MCF 10A (cell line): ENCODE data around the gene BRIX1. TPM values are rescaled to one million over a fixed set of nuclear protein-coding genes. Genes with fewer than 3 reads are reported as not detected.

ENCODE experiments used
- BruUV-seq: library from RNA; stranded (reverse); fragments of 400-500 nt; replicated peaks from 2 replicates; lab custom pipeline; 2021; lab: Mats Ljungman, UMichigan
- CTCF ChIA-PET: fragments of 300-600 bp; sonication (Branson Sonifier 250); formaldehyde crosslinking; extraction: SDS; loops from one replicate; lab custom pipeline; 2021; ENCODE audit warnings: antibody characterized with exemption, inconsistent platforms; lab: Yijun Ruan, JAX
- POLR2A ChIA-PET: fragments of 300-600, 350-650 bp; sonication (Branson Sonifier 250); formaldehyde crosslinking; extraction: SDS; loops from one replicate; lab custom pipeline; 2020; ENCODE audit warnings: antibody characterized with exemption, inconsistent platforms; lab: Yijun Ruan, JAX
- DNase-seq: peaks from one replicate; pipeline ENCODE4 v3.0.0-alpha.2; 2018; ENCODE audit not compliant: unreplicated experiment
- H3K27ac Mint-ChIP-seq: one replicate; pipeline ENCODE4 v1.8.0; 2022; ENCODE audit warnings: mild to moderate bottlenecking, low read depth, mixed read lengths; ENCODE audit not compliant: unreplicated experiment
- H3K27me3 Mint-ChIP-seq: one replicate; pipeline ENCODE4 v1.8.0; 2022; ENCODE audit warnings: mixed read lengths; ENCODE audit not compliant: insufficient read depth, unreplicated experiment
- H3K36me3 Mint-ChIP-seq: one replicate; pipeline ENCODE4 v1.8.0; 2022; ENCODE audit warnings: mild to moderate bottlenecking, moderate library complexity, mixed read lengths; ENCODE audit not compliant: insufficient read depth, unreplicated experiment
- H3K4me1 Mint-ChIP-seq: one replicate; pipeline ENCODE4 v1.8.0; 2022; ENCODE audit warnings: mixed read lengths; ENCODE audit not compliant: insufficient read depth, unreplicated experiment
- H3K4me3 Mint-ChIP-seq: one replicate; pipeline ENCODE4 v1.8.0; 2022; ENCODE audit warnings: mild to moderate bottlenecking, moderate library complexity, mixed read lengths; ENCODE audit not compliant: unreplicated experiment
- H3K9me3 Mint-ChIP-seq: one replicate; pipeline ENCODE4 v1.8.0; 2022; ENCODE audit warnings: mixed read lengths; ENCODE audit not compliant: unreplicated experiment
- intact Hi-C: fragments of 100-400 bp; cut with micrococcal nuclease; formaldehyde crosslinking; loops from 2 replicates; pipeline ENCODE4 v1.14.1; 2022
- total RNA-seq: library from RNA; stranded (reverse); gene quantifications from 2 replicates; pipeline ENCODE4 v1.2.3, GENCODE V29; 2022
- TF ChIP-seq, protein P1 (sequence below): fragments of 200-600 bp; IDR thresholded peaks from one replicate; pipeline ENCODE4 v1.8.0; 2022; ENCODE audit warnings: antibody characterized with exemption, mild to moderate bottlenecking; ENCODE audit not compliant: unreplicated experiment

BRIX1 gene
- total RNA-seq, 1 experiment from 2014 or later, result 50.8 TPM

DNA sequence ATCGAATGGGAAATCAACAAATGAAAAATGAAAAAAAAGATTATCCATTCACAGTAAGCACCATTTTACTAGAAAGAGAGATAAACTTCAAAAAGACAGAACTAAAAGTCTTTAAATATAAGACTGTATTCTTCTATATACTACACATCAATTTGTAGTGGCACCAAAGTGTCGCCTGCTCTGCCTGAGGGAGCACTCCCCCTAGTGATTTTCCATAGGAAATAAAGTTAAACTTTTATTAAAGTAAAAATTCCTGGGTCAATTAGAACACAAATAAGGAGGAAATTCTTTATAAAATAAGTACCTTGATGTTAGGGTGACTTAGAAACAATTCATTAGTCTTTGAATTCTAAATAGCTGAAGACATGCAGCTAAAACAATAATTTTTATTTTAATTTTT is 9.9 kb upstream of the BRIX1 start:
- TF ChIP-seq, protein P1, sequence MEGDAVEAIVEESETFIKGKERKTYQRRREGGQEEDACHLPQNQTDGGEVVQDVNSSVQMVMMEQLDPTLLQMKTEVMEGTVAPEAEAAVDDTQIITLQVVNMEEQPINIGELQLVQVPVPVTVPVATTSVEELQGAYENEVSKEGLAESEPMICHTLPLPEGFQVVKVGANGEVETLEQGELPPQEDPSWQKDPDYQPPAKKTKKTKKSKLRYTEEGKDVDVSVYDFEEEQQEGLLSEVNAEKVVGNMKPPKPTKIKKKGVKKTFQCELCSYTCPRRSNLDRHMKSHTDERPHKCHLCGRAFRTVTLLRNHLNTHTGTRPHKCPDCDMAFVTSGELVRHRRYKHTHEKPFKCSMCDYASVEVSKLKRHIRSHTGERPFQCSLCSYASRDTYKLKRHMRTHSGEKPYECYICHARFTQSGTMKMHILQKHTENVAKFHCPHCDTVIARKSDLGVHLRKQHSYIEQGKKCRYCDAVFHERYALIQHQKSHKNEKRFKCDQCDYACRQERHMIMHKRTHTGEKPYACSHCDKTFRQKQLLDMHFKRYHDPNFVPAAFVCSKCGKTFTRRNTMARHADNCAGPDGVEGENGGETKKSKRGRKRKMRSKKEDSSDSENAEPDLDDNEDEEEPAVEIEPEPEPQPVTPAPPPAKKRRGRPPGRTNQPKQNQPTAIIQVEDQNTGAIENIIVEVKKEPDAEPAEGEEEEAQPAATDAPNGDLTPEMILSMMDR, result peak; percentile 34
- ChIA-PET CTCF (interaction anchor here (0.6 to 16.7 kb wide), 9 partner anchors 9 to 436 kb away, joined by 3 to 468 read pairs (median 6); partner anchors contain the start of genes BRIX1 and RAD1), POLR2A (interaction anchor here (0.6 to 4.6 kb wide), 2 partner anchors 10 to 319 kb away, joined by 3 to 27 read pairs; partner anchors contain the start of genes BRIX1 and RAD1)
- intact Hi-C loops, result no loop called here
- no TSS peak for BruUV-seq
- no peak overlapping the region for H3K27ac Mint-ChIP-seq
- H3K9me3 Mint-ChIP-seq, result no peaks in the 10 kb centered on the region
- H3K4me3 Mint-ChIP-seq, result no peak overlapping the region
- peaks cover 20% of the 10 kb centered on the region for H3K36me3 Mint-ChIP-seq
- no peaks in the 10 kb centered on the region for H3K27me3 Mint-ChIP-seq
- H3K4me1 Mint-ChIP-seq, result no peaks in the 10 kb centered on the region
- peak; percentile 18 for DNase-seq

DNA sequence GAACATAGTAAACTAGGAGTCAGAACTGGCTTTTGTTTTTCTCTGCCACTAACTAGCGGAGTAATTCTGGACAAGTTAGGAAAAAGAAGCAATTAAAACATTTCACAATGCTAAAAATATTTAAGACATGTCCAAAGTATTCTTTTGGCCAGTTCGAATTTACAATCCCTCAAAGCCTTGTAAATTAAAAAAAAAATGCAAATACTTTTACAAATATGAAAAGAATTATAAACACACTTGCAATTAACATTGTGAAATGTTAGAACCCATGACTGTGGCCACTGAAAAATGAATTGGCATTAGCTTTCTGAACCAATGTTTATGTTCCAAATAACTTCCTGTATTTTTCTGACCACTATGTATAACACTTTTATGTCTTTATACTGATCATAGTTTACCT is 2.4 kb upstream of the BRIX1 start:
- Mint-ChIP-seq H3K36me3 (peaks cover 30% of the 10 kb centered on the region), H3K27ac (no peak overlapping the region), H3K27me3 (no peaks in the 10 kb centered on the region), H3K9me3 (no peaks in the 10 kb centered on the region), H3K4me3 (no peak overlapping the region), H3K4me1 (peaks cover 12% of the 10 kb centered on the region)
- TF ChIP-seq, protein P1, result no peak
- no TSS peak for BruUV-seq
- no peak for DNase-seq
- ChIA-PET POLR2A (interaction anchor here (0.6 to 0.9 kb wide), 3 partner anchors 26 to 1546 kb away, joined by 3 read pairs; no protein-coding TSS in a partner anchor), CTCF (interaction anchor here (0.7 to 2.0 kb wide), 2 partner anchors 15 to 915 kb away, joined by 3 to 11 read pairs; no protein-coding TSS in a partner anchor)
- intact Hi-C loops, result loop anchor here (2.0 to 10.0 kb wide), 2 partner anchors 304 to 1468 kb away; partner anchors contain the start of gene TARS1

DNA sequence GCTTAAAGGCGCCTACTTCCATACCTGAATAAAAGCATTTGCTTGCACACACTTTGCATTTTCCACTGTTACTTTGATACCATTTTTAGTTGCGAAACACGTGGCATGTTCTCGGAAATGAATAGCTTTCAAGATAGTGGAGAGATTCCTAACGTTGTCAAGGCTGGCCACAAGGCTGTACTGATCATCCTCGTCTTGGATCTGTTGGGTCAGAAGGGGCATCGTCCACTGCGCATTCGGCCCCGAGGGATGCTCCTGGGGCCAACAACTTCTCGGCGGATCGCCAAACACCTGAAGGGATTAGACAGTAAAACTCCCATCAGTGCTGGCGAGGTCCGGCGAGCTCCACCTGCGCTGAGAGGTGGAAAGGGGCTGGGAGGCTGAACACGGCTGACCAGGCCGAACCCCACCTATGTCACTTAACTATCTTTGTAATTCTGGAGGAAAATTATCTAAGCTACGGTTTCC is 806 bp upstream of the BRIX1 start:
- BruUV-seq, result no TSS peak
- Mint-ChIP-seq H3K4me3 (no peak overlapping the region), H3K9me3 (no peaks in the 10 kb centered on the region), H3K27me3 (no peaks in the 10 kb centered on the region), H3K27ac (no peak overlapping the region), H3K36me3 (peaks cover 31% of the 10 kb centered on the region), H3K4me1 (peaks cover 12% of the 10 kb centered on the region)
- CTCF ChIA-PET, result interaction anchor here (0.6 to 2.1 kb wide), 12 partner anchors 9 to 1573 kb away, joined by 3 to 11 read pairs (median 4); partner anchors contain the start of genes DNAJC21 and TTC23L
- POLR2A ChIA-PET, result interaction anchor here (0.6 to 8.3 kb wide), 21 partner anchors 9 to 1237 kb away, joined by 3 to 157 read pairs (median 5); partner anchors contain the start of genes AMACR, DNAJC21, LMBRD2 and RAI14
- TF ChIP-seq, protein P1, result no peak
- DNase-seq, result no peak
- intact Hi-C loops, result loop anchor here (1.0 to 10.0 kb wide), 3 partner anchors 14 to 1470 kb away; partner anchors contain the start of genes DNAJC21 and TARS1

DNA sequence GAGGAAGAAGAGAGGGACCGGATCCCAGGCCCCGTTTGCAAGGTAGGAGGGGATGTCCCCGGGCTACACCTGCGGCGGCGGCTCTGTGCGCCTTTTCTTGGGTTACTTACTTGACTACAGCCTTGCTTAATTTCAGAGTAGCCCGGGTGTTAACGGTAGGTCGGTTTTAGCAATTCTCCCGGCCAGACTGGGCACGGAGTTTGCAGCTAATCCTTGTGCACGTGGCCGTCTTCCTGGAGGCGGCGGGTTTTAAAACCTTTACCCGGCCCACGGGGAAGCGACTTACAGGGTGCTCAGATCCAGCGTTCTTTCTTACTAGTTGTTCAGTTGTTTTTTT is 313 bp downstream of the BRIX1 start:
- peaks cover 36% of the 10 kb centered on the region for H3K36me3 Mint-ChIP-seq
- H3K4me3 Mint-ChIP-seq, result no peak overlapping the region
- no peak overlapping the region for H3K27ac Mint-ChIP-seq
- TSS peak; percentile 71 for BruUV-seq
- H3K4me1 Mint-ChIP-seq, result peaks cover 12% of the 10 kb centered on the region
- H3K9me3 Mint-ChIP-seq, result no peaks in the 10 kb centered on the region
- POLR2A ChIA-PET, result interaction anchor here (0.6 to 8.3 kb wide), 25 partner anchors 8 to 908 kb away, joined by 3 to 157 read pairs (median 5); partner anchors contain the start of genes AMACR, DNAJC21, RAI14 and TTC23L
- CTCF ChIA-PET, result interaction anchor here (0.6 to 2.2 kb wide), 9 partner anchors 8 to 428 kb away, joined by 3 to 9 read pairs (median 5); no protein-coding TSS in a partner anchor
- TF ChIP-seq, protein P1, result no peak
- intact Hi-C loops, result loop anchor here (1.0 to 10.0 kb wide), 3 partner anchors 13 to 1471 kb away; partner anchors contain the start of genes DNAJC21 and TARS1
- no peaks in the 10 kb centered on the region for H3K27me3 Mint-ChIP-seq
- no peak for DNase-seq
